DOHH2 (cell line): ENCODE results near the gene DUOXA2.

Source experiments
- H3F3A ChIP-seq: fragments of 200-600 bp; sonication (generic), shearing (Covaris generic); 2 replicates; pipeline ENCODE4 v1.6.0; 2016; ENCODE audit warnings: antibody characterized with exemption, mild to moderate bottlenecking; ENCODE audit not compliant: control insufficient read depth, insufficient read depth
- H3K27ac ChIP-seq: fragments of 200-600 bp; sonication (generic); 2 replicates; pipeline ENCODE4 v1.5.1; 2014; ENCODE audit warnings: low read depth, mild to moderate bottlenecking, low read length, moderate library complexity
- H3K27me3 ChIP-seq: fragments of 200-600 bp; sonication (generic); 2 replicates; pipeline ENCODE4 v1.6.1; 2014; ENCODE audit warnings: mild to moderate bottlenecking, low read length, mixed read lengths; ENCODE audit not compliant: control insufficient read depth
- H3K36me3 ChIP-seq: fragments of 200-600 bp; sonication (generic); 2 replicates; pipeline ENCODE4 v1.6.1; 2014; ENCODE audit warnings: mild to moderate bottlenecking, low read length, moderate library complexity, mixed read lengths; ENCODE audit not compliant: control insufficient read depth
- H3K4me1 ChIP-seq: fragments of 200-600 bp; sonication (generic); 2 replicates; pipeline ENCODE4 v1.6.1; 2014; ENCODE audit warnings: mild to moderate bottlenecking, low read length, mixed read lengths; ENCODE audit not compliant: control insufficient read depth
- H3K4me2 ChIP-seq: fragments of 200-600 bp; sonication (generic); 2 replicates; pipeline ENCODE4 v1.6.0; 2014; ENCODE audit warnings: mild to moderate bottlenecking, low read length, moderate library complexity
- H3K4me3 ChIP-seq: fragments of 200-600 bp; sonication (generic); 2 replicates; pipeline ENCODE4 v1.5.1; 2014; ENCODE audit warnings: mild to moderate bottlenecking, low read length, mixed read lengths
- H3K79me2 ChIP-seq: fragments of 200-600 bp; sonication (generic); 2 replicates; pipeline ENCODE4 v1.6.1; 2014; ENCODE audit warnings: mild to moderate bottlenecking, low read length, mixed read lengths; ENCODE audit not compliant: control insufficient read depth
- H3K9me2 ChIP-seq: fragments of 200-600 bp; sonication (generic); replicated peaks from 2 replicates; pipeline ENCODE4 v1.6.1; 2014; ENCODE audit warnings: mild to moderate bottlenecking, low read length, mixed read lengths; ENCODE audit not compliant: control insufficient read depth
- H3K9me3 ChIP-seq: fragments of 200-600 bp; sonication (generic); 2 replicates; pipeline ENCODE4 v1.6.1; 2014; ENCODE audit warnings: antibody characterized with exemption, low read length, mixed read lengths; ENCODE audit not compliant: control insufficient read depth, insufficient read depth
- H4K20me1 ChIP-seq: fragments of 200-600 bp; sonication (generic); 2 replicates; pipeline ENCODE4 v1.6.0; 2014; ENCODE audit warnings: low read depth, mild to moderate bottlenecking, antibody characterized with exemption, low read length, moderate library complexity; ENCODE audit not compliant: control insufficient read depth, insufficient read depth
- EZH2phosphoT487 ChIP-seq: fragments of 200-600 bp; sonication (generic); IDR thresholded peaks from 2 replicates; pipeline ENCODE4 v1.6.1; 2017; ENCODE audit warnings: borderline replicate concordance, mild to moderate bottlenecking, antibody characterized with exemption, low read length, moderate library complexity, mixed read lengths
- TF ChIP-seq, protein P1 (sequence below): fragments of 200-600 bp; sonication (generic); IDR thresholded peaks from one replicate; pipeline ENCODE4 v1.5.1; 2014; ENCODE audit warnings: antibody characterized with exemption, mild to moderate bottlenecking, low read depth, low read length; ENCODE audit not compliant: poor library complexity, severe bottlenecking

DUOXA2 gene

DNA sequence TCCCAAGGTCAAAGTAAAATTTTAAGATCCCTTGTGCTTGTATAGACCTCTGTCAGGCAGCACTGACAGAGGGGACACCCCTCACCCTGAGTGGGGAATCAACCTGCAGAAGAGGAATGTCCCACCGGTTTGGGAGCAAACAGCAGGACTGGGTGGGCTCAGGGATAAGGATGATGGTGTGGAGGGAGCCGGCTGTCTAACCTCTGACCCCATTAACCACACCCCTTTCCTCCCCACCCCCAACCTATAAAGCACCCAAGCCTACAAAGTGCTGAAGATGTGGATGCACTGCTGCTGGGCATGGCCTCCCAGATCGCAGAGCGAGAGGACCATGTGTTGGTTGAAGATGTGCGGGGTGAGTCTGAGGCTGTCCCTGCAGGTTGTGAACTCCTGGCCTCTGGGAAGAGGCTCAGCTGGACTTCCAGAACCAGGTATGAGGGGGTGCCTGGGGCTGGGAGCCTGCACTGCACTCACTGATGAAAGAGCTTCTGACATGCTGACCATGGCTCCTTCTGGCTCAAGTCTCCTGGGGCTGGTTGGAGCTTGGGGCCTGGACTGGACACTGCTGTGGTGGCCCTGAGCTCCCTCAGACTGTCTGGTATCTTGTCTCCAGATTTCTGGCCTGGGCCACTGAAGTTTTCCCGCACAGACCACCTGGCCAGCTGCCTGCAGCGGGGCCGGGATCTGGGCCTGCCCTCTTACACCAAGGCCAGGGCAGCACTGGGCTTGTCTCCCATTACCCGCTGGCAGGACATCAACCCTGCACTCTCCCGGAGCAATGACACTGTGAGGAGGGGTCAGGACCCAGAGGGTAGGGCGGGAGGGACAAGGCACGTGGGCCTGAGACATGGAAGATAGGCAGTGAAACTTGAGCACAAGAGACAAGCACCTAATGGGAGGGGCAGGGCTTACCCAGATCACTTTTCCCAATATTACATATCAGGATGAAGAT lies 25.0 kb downstream of the DUOXA2 start:
- Histone ChIP-seq H3K36me3 (no peaks in the 10 kb centered on the region), H3K4me3 (no peak overlapping the region), H3K27me3 (no peaks in the 10 kb centered on the region; the same call in 1 of the 2 replicates), H3F3A (no peaks in the 10 kb centered on the region), H4K20me1 (no peaks in the 10 kb centered on the region), H3K4me2 (no peak overlapping the region), H3K9me3 (no peaks in the 10 kb centered on the region), H3K9me2 (no peaks in the 10 kb centered on the region), H3K27ac (no peak overlapping the region), H3K79me2 (no peaks in the 10 kb centered on the region), H3K4me1 (no peaks in the 10 kb centered on the region)
- no peak for TF ChIP-seq EZH2phosphoT487
- TF ChIP-seq, protein P1, sequence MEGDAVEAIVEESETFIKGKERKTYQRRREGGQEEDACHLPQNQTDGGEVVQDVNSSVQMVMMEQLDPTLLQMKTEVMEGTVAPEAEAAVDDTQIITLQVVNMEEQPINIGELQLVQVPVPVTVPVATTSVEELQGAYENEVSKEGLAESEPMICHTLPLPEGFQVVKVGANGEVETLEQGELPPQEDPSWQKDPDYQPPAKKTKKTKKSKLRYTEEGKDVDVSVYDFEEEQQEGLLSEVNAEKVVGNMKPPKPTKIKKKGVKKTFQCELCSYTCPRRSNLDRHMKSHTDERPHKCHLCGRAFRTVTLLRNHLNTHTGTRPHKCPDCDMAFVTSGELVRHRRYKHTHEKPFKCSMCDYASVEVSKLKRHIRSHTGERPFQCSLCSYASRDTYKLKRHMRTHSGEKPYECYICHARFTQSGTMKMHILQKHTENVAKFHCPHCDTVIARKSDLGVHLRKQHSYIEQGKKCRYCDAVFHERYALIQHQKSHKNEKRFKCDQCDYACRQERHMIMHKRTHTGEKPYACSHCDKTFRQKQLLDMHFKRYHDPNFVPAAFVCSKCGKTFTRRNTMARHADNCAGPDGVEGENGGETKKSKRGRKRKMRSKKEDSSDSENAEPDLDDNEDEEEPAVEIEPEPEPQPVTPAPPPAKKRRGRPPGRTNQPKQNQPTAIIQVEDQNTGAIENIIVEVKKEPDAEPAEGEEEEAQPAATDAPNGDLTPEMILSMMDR, result no peak

GRCh38 chr15:45139770-45140169 lies 25.6 kb downstream of the DUOXA2 start:
- TF ChIP-seq EZH2phosphoT487, result no peak
- TF ChIP-seq, protein P1, result no peak
- Histone ChIP-seq H3F3A (no peaks in the 10 kb centered on the region), H3K4me1 (no peaks in the 10 kb centered on the region), H4K20me1 (no peaks in the 10 kb centered on the region), H3K36me3 (no peaks in the 10 kb centered on the region), H3K4me3 (no peak overlapping the region), H3K27me3 (no peaks in the 10 kb centered on the region), H3K9me2 (no peaks in the 10 kb centered on the region), H3K27ac (no peak overlapping the region), H3K4me2 (no peak overlapping the region), H3K79me2 (no peaks in the 10 kb centered on the region), H3K9me3 (no peaks in the 10 kb centered on the region)

GRCh38 chr15:45140557-45141250 lies 26.6 kb downstream of the DUOXA2 start:
- Histone ChIP-seq H3K27ac (no peak overlapping the region), H3K79me2 (no peaks in the 10 kb centered on the region), H3K4me1 (no peaks in the 10 kb centered on the region), H3K36me3 (no peaks in the 10 kb centered on the region), H3K4me3 (no peak overlapping the region), H3F3A (no peaks in the 10 kb centered on the region), H3K27me3 (no peaks in the 10 kb centered on the region), H3K9me3 (no peaks in the 10 kb centered on the region), H3K4me2 (no peak overlapping the region), H4K20me1 (no peaks in the 10 kb centered on the region), H3K9me2 (no peaks in the 10 kb centered on the region)
- TF ChIP-seq, protein P1, result no peak
- TF ChIP-seq EZH2phosphoT487, result no peak
